GM12892 (cell line): ENCODE measurements around the gene NCBP3.

Experiments
- POLR2A ChIP-seq: IDR thresholded peaks from 2 replicates; pipeline ENCODE4 v1.6.1; 2011; ENCODE audit warnings: low read depth, low read length, control low read depth
- TAF1 ChIP-seq: IDR thresholded peaks from 2 replicates; pipeline ENCODE4 v1.6.1; 2011; ENCODE audit warnings: low read depth, mild to moderate bottlenecking, control low read depth, low read length, borderline replicate concordance

DNA sequence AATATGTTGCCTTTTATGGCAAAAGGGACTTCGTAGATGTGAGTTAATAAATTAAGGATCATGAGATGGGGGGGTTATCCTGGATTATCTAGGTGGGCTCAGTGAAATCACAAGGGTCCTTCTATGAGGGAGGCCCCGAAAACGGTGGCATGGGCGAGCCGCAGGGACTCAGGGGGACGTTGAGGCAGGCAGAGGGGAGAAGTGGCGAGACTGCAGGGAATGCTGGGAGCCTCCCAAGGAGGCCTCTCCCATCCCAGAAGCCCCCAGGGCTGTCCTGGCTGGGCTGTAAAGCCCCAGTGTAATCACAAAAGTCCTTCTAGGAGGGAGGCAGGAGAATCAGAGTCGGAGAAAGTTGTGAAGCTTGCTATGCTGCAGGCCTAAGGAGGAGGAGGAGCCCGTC, 80.1 kb downstream of the NCBP3 start:
- TF ChIP-seq POLR2A (no peak), TAF1 (no peak)
